GM13976 (cell line): ENCODE results near the gene FIBCD1.

Experiments
- DNase-seq: peaks from one replicate; pipeline ENCODE4 v3.0.0; 2012; ENCODE audit warnings: low spot score
- in situ Hi-C: fragments of 300-500 bp; cut with MboI; formaldehyde crosslinking; loops from one replicate; pipeline ENCODE4 v1.12.0; 2022; ENCODE audit warnings: low sequenced_read_pairs, mixed read lengths, inconsistent platforms; ENCODE audit not compliant: unreplicated experiment
- TF ChIP-seq, protein P1 (sequence below): IDR thresholded peaks from 2 replicates; pipeline ENCODE4 v1.5.1; 2012; ENCODE audit warnings: borderline replicate concordance, mild to moderate bottlenecking; ENCODE audit not compliant: insufficient read depth; ENCODE audit errors: extremely low read depth, missing control alignments, control extremely low read depth

Gene FIBCD1

DNA sequence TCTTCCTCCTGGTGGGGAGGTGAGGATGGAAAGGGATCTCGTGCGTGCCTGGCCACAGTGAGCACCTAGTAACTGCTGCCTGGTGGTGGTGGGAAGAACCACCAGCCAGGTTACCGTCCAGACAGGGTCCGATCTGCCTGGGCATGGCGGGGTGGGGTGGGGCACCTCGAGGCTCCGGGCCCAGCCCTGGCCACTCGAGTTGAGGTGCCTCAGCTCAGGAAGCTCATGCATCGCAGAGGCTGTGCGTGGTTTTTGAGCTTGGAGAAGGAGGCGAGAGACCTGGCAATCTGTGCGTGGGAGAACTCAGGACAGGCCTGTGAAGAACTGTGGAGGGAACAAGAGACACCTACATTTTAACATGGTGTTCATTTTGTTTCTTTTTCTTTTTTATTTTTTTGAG lies 31.0 kb upstream of the FIBCD1 start:
- DNase-seq = no peak
- in situ Hi-C loops = no loop called here
- TF ChIP-seq, protein P1, sequence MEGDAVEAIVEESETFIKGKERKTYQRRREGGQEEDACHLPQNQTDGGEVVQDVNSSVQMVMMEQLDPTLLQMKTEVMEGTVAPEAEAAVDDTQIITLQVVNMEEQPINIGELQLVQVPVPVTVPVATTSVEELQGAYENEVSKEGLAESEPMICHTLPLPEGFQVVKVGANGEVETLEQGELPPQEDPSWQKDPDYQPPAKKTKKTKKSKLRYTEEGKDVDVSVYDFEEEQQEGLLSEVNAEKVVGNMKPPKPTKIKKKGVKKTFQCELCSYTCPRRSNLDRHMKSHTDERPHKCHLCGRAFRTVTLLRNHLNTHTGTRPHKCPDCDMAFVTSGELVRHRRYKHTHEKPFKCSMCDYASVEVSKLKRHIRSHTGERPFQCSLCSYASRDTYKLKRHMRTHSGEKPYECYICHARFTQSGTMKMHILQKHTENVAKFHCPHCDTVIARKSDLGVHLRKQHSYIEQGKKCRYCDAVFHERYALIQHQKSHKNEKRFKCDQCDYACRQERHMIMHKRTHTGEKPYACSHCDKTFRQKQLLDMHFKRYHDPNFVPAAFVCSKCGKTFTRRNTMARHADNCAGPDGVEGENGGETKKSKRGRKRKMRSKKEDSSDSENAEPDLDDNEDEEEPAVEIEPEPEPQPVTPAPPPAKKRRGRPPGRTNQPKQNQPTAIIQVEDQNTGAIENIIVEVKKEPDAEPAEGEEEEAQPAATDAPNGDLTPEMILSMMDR = no peak

DNA sequence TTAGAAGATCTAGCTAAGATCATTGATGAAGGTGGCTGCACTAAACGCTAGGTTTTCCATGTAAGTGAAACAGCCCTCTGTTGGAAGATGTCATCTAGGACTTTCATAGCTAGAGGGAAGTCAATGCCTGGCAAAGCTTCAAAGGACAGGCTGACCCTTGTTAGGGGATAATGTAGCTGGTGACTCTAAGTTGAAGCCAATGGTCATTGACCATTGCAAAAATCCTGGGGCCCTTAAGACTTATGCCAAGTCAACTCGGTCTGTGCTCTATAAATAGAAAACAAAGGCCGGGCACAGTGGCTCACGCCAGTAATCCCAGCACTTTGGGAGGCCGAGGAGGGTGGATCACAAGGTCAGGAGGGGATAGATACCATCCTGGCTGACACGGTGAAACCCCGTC lies 26.6 kb upstream of the FIBCD1 start:
- TF ChIP-seq, protein P1 = no peak
- in situ Hi-C loops = no loop called here

DNA sequence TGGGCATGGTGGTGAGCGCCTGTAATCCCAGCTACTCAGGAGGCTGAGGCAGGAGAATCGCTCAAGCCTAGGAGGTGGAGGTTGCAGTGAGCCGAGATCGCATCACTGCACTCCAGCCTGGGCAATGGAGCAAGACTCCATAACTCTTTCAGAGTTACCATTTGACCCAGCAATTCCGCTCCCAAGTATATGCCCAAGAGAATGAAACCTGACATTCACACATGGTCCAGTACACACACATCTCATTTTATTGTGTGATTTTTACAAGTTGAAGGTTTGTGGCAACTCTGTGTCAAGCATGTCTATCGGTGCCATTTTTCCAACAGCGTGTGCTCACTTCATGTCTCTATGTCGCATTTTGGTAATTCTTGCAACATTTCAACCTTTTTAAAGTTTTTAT lies 24.9 kb upstream of the FIBCD1 start:
- in situ Hi-C loops = no loop called here
- TF ChIP-seq, protein P1 = no peak
- DNase-seq = no peak

More for the DNA sequence above, 26.6 kb upstream of the FIBCD1 start:
- DNase-seq = no peak

DNA sequence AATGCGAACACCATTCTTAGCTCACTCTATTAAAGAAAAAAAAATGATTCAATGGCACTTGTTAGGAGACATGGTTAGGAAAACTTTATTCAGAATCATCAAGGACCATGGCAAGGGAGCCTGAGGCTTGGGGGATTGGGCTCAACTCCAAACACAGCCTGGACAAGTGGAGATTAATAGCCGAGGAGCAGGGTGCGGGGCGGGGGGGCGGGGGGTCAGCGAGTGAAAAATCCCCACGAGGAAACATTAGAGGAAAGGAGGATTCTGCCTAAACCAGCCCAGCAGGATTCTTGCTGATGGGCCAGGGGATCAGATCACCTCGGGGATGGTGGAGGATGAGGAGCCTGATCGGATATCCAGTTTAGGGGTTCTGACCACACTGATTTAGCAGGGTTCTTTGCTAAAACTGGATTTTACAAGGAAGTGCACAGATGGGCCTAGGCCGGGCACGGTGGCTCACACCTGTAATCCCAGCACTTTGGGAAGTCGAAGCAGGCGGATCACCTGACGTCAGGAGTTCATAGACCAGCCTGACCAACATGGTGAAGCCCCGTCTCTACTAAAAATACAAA lies 24.4 kb upstream of the FIBCD1 start:
- in situ Hi-C loops = no loop called here
- no peak for DNase-seq
- TF ChIP-seq, protein P1 = no peak

DNA sequence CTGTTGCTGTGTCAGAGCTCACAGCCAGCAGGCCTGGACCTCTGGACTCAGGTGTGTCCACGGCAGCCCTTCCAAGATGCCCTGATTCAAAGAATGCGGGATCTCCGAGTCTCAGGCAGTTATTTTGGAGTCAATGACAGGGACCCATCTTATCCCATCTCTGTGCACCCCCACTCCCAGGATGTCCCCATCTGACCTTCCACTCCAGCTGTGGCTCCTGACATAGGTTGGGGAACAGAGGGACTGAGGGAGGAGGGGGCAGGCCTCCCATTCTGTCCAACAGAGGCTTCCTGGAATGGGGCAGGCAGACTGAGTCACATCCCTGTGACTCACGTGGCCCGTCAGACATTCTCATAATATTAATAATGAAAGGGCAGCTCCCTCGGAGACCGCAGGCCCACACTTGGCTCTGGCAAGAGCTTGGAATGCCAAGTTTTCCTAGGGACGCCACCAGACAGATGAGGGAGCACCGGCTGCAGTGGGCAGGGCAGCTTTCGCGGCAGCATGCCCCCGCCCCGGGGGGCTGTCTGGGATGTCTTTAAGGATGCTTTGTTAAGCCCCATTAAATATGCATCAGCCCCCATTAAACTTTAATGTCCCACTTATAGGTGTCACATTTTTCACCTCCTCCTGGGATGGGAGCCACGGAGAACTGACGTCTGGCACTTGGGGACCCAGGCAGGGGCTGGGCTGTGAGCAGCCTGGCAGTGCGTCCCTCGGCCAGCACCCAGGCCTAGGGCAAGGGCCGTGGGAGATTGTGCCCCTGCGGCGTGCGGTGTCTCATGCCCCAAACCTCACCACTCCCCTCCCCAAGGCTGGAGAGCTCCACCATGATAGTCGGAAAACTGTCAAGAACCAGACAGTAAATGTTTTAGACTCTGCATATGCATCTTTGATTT lies 23.6 kb upstream of the FIBCD1 start:
- no peak for DNase-seq

DNA sequence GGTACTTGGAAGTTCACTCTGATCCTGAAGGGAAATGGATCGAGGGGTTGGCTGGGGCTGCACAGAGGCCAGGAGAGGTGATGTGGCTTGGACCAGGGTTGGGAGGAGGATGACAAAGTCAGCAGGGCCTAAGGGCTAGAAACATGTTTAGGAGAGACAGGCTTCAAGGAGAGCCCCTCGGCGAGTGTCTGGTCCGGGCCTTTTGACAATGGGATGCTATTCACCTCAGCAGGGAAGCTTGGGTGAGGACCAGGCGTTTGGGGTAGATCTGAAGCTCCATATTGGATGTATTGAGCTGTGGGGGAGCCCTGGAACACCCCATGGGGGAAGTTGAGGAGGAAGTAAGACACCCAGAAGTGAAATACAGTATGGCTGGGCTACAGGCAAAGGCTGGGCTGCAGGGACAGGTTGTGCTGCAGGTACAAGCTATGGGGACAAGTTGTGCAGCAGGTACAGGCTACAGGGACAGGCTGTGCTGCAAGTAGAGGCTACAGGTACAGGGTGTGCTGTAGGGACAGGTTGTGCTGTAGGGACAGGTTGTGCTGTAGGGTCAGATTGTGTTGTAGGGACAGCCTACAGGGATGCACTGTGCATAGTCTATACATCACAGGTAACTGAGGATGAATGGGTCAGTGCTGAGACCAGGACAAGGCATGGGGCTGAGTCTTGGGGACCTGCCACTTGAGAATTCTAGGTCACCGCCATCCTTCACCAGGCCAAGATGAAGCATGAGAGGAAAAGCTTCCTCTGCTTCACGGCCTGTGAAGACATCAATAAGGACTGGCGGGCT lies 22.7 kb upstream of the FIBCD1 start:
- TF ChIP-seq, protein P1 = no peak
- DNase-seq = no peak
- in situ Hi-C loops = no loop called here

More for the DNA sequence above, 23.6 kb upstream of the FIBCD1 start:
- TF ChIP-seq, protein P1 = no peak
- in situ Hi-C loops = no loop called here
